ENCODE results near the gene DECR2.

DNA sequence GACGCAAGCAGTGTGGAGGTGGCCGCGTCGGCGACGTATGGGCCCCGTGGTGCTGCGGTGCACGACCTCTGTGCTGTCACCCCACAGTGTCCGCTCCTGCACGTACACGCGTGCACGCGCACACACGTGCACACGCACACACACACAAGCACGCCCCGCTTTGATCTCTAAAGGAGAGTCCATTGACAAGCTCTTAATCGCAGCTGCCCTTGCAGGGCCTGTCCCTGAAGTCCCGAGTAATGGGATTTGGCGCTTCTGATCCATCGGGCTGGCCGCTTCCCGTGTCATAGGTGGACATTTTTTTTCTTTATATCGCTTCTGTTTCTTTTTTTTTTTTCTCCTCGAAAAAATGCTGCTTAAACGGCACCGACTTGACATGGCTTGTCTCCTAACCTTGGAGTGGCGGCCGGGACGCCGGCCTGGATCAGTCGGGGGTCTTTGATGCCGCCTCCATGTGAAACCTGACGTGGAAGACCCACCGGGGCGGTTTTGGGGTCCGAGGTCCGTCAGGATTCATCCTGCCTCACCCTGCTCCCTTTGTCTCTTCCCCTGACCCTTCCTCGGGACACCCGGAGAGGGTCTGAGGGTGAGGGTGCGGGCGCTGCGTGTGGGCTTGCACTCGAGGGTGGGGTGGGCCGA is 40.9 kb upstream of the DECR2 start:
- TF ChIP-seq, protein P1, sequence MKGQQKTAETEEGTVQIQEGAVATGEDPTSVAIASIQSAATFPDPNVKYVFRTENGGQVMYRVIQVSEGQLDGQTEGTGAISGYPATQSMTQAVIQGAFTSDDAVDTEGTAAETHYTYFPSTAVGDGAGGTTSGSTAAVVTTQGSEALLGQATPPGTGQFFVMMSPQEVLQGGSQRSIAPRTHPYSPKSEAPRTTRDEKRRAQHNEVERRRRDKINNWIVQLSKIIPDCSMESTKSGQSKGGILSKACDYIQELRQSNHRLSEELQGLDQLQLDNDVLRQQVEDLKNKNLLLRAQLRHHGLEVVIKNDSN (CRISPR knock-in tag; IDR thresholded peaks at IDR 0.05) = no peak
- TF ChIP-seq, protein P2, sequence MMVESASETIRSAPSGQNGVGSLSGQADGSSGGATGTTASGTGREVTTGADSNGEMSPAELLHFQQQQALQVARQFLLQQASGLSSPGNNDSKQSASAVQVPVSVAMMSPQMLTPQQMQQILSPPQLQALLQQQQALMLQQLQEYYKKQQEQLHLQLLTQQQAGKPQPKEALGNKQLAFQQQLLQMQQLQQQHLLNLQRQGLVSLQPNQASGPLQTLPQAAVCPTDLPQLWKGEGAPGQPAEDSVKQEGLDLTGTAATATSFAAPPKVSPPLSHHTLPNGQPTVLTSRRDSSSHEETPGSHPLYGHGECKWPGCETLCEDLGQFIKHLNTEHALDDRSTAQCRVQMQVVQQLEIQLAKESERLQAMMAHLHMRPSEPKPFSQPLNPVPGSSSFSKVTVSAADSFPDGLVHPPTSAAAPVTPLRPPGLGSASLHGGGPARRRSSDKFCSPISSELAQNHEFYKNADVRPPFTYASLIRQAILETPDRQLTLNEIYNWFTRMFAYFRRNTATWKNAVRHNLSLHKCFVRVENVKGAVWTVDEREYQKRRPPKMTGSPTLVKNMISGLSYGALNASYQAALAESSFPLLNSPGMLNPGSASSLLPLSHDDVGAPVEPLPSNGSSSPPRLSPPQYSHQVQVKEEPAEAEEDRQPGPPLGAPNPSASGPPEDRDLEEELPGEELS (CRISPR knock-in tag; IDR thresholded peaks at IDR 0.05; ENCODE audit: borderline replicate concordance) = no peak
- TF ChIP-seq ZNF707 (CRISPR knock-in tag; conservative IDR thresholded peaks at IDR 0.05) (no peak), SPI1 (IDR thresholded peaks at IDR 0.05; ENCODE audit: borderline replicate concordance, low read depth, low read length) (no peak), SIRT6 (IDR thresholded peaks at IDR 0.05; ENCODE audit: low read depth, low read length) (no peak), POLR2A (conservative IDR thresholded peaks at IDR 0.05) (no peak), HCFC1 (IDR thresholded peaks at IDR 0.05; ENCODE audit: low read depth, low read length) (no peak), SMC3 (conservative IDR thresholded peaks at IDR 0.05; ENCODE audit: insufficient read depth, low read depth, low read length) (no peak), XRCC3 (IDR thresholded peaks at IDR 0.05) (no peak), EZH2 (IDR thresholded peaks at IDR 0.05; ENCODE audit: borderline replicate concordance, low read depth, low read length) (no peak), VEZF1 (CRISPR knock-in tag; IDR thresholded peaks at IDR 0.05) (no peak)
- TF ChIP-seq, protein P3, sequence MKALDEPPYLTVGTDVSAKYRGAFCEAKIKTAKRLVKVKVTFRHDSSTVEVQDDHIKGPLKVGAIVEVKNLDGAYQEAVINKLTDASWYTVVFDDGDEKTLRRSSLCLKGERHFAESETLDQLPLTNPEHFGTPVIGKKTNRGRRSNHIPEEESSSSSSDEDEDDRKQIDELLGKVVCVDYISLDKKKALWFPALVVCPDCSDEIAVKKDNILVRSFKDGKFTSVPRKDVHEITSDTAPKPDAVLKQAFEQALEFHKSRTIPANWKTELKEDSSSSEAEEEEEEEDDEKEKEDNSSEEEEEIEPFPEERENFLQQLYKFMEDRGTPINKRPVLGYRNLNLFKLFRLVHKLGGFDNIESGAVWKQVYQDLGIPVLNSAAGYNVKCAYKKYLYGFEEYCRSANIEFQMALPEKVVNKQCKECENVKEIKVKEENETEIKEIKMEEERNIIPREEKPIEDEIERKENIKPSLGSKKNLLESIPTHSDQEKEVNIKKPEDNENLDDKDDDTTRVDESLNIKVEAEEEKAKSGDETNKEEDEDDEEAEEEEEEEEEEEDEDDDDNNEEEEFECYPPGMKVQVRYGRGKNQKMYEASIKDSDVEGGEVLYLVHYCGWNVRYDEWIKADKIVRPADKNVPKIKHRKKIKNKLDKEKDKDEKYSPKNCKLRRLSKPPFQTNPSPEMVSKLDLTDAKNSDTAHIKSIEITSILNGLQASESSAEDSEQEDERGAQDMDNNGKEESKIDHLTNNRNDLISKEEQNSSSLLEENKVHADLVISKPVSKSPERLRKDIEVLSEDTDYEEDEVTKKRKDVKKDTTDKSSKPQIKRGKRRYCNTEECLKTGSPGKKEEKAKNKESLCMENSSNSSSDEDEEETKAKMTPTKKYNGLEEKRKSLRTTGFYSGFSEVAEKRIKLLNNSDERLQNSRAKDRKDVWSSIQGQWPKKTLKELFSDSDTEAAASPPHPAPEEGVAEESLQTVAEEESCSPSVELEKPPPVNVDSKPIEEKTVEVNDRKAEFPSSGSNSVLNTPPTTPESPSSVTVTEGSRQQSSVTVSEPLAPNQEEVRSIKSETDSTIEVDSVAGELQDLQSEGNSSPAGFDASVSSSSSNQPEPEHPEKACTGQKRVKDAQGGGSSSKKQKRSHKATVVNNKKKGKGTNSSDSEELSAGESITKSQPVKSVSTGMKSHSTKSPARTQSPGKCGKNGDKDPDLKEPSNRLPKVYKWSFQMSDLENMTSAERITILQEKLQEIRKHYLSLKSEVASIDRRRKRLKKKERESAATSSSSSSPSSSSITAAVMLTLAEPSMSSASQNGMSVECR (CRISPR knock-in tag; IDR thresholded peaks at IDR 0.05) = no peak

Measured in K562 (cell line).